A549 (cell line): ENCODE results near the gene TTLL13. TPM values are rescaled to one million over a fixed set of nuclear protein-coding genes. Genes with fewer than 3 reads are reported as not detected.

Experiments used
- ATAC-seq, 2 experiments: fragments of 200-7000 bp in 1 of 2; fragments of >200 bp in 1 of 2; cut with Nextera tagmentation in 1 of 2; cut with Tn5 transposase in 1 of 2; 3 replicates each; pipeline versions ENCODE4 v1.8.0 to v1.9.1; 2018 to 2020; ENCODE audit warnings: mild to moderate bottlenecking in 1 of 2, moderate library complexity in 1 of 2
- CTCF ChIA-PET: fragments of 300-600 bp; sonication (Branson Sonifier 250); formaldehyde crosslinking; extraction: SDS; loops from one replicate; lab custom pipeline; 2021; ENCODE audit warnings: antibody characterized with exemption, inconsistent platforms; lab: Yijun Ruan, JAX
- POLR2A ChIA-PET: fragments of 350-600 bp; formaldehyde crosslinking; extraction: SDS; loops from one replicate; lab custom pipeline; 2021; ENCODE audit warnings: antibody characterized with exemption, inconsistent platforms; lab: Yijun Ruan, JAX
- DNase-seq, 2 experiments: peaks; one replicate each; pipeline versions ENCODE4 v3.0.0 to v3.0.0-alpha.2; 2011 to 2016; ENCODE audit warnings: low read depth in 1 of 2, low spot score in 1 of 2
- FAIRE-seq: peaks from 2 replicates; lab custom pipeline; 2011; peaks lifted over from hg19 to GRCh38; lab: Jason Lieb, UNC
- H3K27ac ChIP-seq, 2 experiments: fragments of >200 bp; sonication (Bioruptor Twin); formaldehyde crosslinking; 3 replicates each; pipeline ENCODE4 v1.5.1; 2016 to 2017
- H3K4me1 ChIP-seq: fragments of >200 bp; sonication (Bioruptor Twin); formaldehyde crosslinking; 3 replicates; pipeline ENCODE4 v1.6.1; 2016
- H3K4me2 ChIP-seq: fragments of >200 bp; sonication (Bioruptor Twin); formaldehyde crosslinking; 3 replicates; pipeline ENCODE4 v1.6.1; 2016
- H3K4me3 ChIP-seq: fragments of >200 bp; sonication (Bioruptor Twin); formaldehyde crosslinking; 3 replicates; pipeline ENCODE4 v1.5.1; 2016
- H3K9me3 ChIP-seq: fragments of >200 bp; sonication (Bioruptor Twin); formaldehyde crosslinking; 3 replicates; pipeline ENCODE4 v1.6.1; 2016
- BCL3 ChIP-seq: fragments of >200 bp; sonication (Bioruptor Twin); formaldehyde crosslinking; IDR thresholded peaks from 3 replicates; pipeline ENCODE4 v1.6.1; 2016
- BHLHE40 ChIP-seq: IDR thresholded peaks from 2 replicates; pipeline ENCODE4 v1.6.1; 2012; ENCODE audit warnings: low read depth, low read length, inconsistent platforms
- CBX2 ChIP-seq: fragments of 200-600 bp; sonication (generic); IDR thresholded peaks from 2 replicates; pipeline ENCODE4 v1.6.1; 2016; ENCODE audit warnings: low read depth, mild to moderate bottlenecking, borderline replicate concordance
- CHD2 ChIP-seq: fragments of 150-350 bp; IDR thresholded peaks from 2 replicates; pipeline ENCODE4 v1.6.1; 2014; ENCODE audit warnings: low read length; ENCODE audit not compliant: partially characterized antibody
- CTCF ChIP-seq: fragments of >200 bp; sonication (Bioruptor Twin); formaldehyde crosslinking; IDR thresholded peaks from 3 replicates; pipeline ENCODE4 v1.5.1; 2016
- FOSB ChIP-seq: fragments of 250-450 bp; sonication (Bioruptor Pico); IDR thresholded peaks from 2 replicates; pipeline ENCODE4 v1.5.0; 2020; ENCODE audit warnings: mild to moderate bottlenecking, moderate library complexity
- GATA3 ChIP-seq: IDR thresholded peaks from 2 replicates; pipeline ENCODE4 v1.6.1; 2012; ENCODE audit warnings: borderline replicate concordance
- HEYL ChIP-seq: fragments of 250-450 bp; sonication (Bioruptor Pico); IDR thresholded peaks from 2 replicates; pipeline ENCODE4 v1.8.0; 2021; ENCODE audit warnings: mild to moderate bottlenecking, moderate library complexity
- HMGXB4 ChIP-seq: fragments of 250-450 bp; sonication (Bioruptor Pico); IDR thresholded peaks from 2 replicates; pipeline ENCODE4 v1.5.0; 2021; ENCODE audit warnings: mild to moderate bottlenecking, moderate library complexity, borderline replicate concordance
- HOXB13 ChIP-seq: fragments of 250-450 bp; sonication (Bioruptor Pico); IDR thresholded peaks from 2 replicates; pipeline ENCODE4 v1.5.0; 2020; ENCODE audit warnings: low read depth, mild to moderate bottlenecking, moderate library complexity
- JUNB ChIP-seq: fragments of >200 bp; sonication (Bioruptor Twin); formaldehyde crosslinking; IDR thresholded peaks from 2 replicates; pipeline ENCODE4 v1.6.1; 2016
- KDM1A ChIP-seq: fragments of 200-600 bp; sonication (generic); IDR thresholded peaks from 2 replicates; pipeline ENCODE4 v1.6.1; 2016; ENCODE audit warnings: low read depth, mild to moderate bottlenecking
- KDM5A ChIP-seq: fragments of 200-600 bp; sonication (generic); IDR thresholded peaks from 2 replicates; pipeline ENCODE4 v1.6.1; 2016; ENCODE audit warnings: antibody characterized with exemption, mild to moderate bottlenecking
- MAFK ChIP-seq: fragments of 450-650 bp; IDR thresholded peaks from 2 replicates; pipeline ENCODE4 v1.6.1; 2014; ENCODE audit not compliant: partially characterized antibody
- MAX ChIP-seq: IDR thresholded peaks from 2 replicates; pipeline ENCODE4 v1.6.1; 2012
- NFE2L2 ChIP-seq: fragments of 150-350 bp; conservative IDR thresholded peaks from 2 replicates; pipeline ENCODE4 v1.6.1; 2014; ENCODE audit warnings: low read length
- POLR2AphosphoS2 ChIP-seq: conservative IDR thresholded peaks from 2 replicates; pipeline ENCODE4 v1.6.1; 2012; ENCODE audit warnings: low read length, improper control_type of control experiment, inconsistent platforms
- RARB ChIP-seq: fragments of 250-450 bp; sonication (Bioruptor Pico); IDR thresholded peaks from 2 replicates; pipeline ENCODE4 v1.8.0; 2021; ENCODE audit warnings: mild to moderate bottlenecking, moderate library complexity
- RFX5 ChIP-seq: fragments of 450-650 bp; IDR thresholded peaks from 2 replicates; pipeline ENCODE4 v1.7.1; 2014; ENCODE audit warnings: antibody characterized with exemption, mild to moderate bottlenecking, moderate library complexity
- SMC3 ChIP-seq: fragments of >200 bp; sonication (Bioruptor Twin); formaldehyde crosslinking; IDR thresholded peaks from 3 replicates; pipeline ENCODE4 v1.6.1; 2018; ENCODE audit warnings: inconsistent platforms
- TP53 ChIP-seq: fragments of 250-450 bp; sonication (Bioruptor Pico); IDR thresholded peaks from 2 replicates; pipeline ENCODE4 v1.5.0; 2021; ENCODE audit warnings: mild to moderate bottlenecking, moderate library complexity
- ZC3H11A ChIP-seq: fragments of 450-650 bp; IDR thresholded peaks from 2 replicates; pipeline ENCODE4 v1.6.1; 2014; ENCODE audit warnings: antibody characterized with exemption, mild to moderate bottlenecking
- ZFP36 ChIP-seq: fragments of 450-650 bp; IDR thresholded peaks from 2 replicates; pipeline ENCODE4 v1.6.1; 2014; ENCODE audit warnings: borderline replicate concordance; ENCODE audit not compliant: partially characterized antibody
- ZNF302 ChIP-seq: fragments of 250-450 bp; sonication (Bioruptor Pico); IDR thresholded peaks from 2 replicates; pipeline ENCODE4 v1.9.0; 2021; ENCODE audit warnings: inconsistent platforms, mild to moderate bottlenecking, moderate library complexity
- ZSCAN20 ChIP-seq: fragments of 250-450 bp; sonication (Bioruptor Pico); IDR thresholded peaks from 2 replicates; pipeline ENCODE4 v1.8.0; 2022; ENCODE audit warnings: mild to moderate bottlenecking, moderate library complexity
- WGBS: methylation state at CpG from one replicate; pipeline ENCODE4 v1.1.6; 2017; ENCODE audit errors: missing lambda C conversion rate; 5-methylcytosine and 5-hydroxymethylcytosine counted together
- polyA plus RNA-seq, 4 experiments: library from polyadenylated mRNA; depleted of rRNA in 3 of 4; stranded (reverse); fragments of >200 nt; fragmentation: RNase III in 1 of 4; extraction: RNeasy Plus Mini Kit Qiagen cat#74134 plus additional on column Dnase treatment in 1 of 4; gene quantifications; 2 replicates in 3 of 4; 3 replicates in 1 of 4; pipeline ENCODE4 v1.2.3, GENCODE V29; 2011 to 2017
- TF ChIP-seq, protein P1 (sequence below): fragments of 200-600 bp; sonication (generic); IDR thresholded peaks from 2 replicates; pipeline ENCODE4 v1.6.1; 2016; ENCODE audit warnings: antibody characterized with exemption, mild to moderate bottlenecking, moderate library complexity

The TTLL13 gene
- polyA plus RNA-seq, 2 of the 4 experiments (the other 2 are of a cell fraction) = 0.17 to 0.61 TPM

DNA sequence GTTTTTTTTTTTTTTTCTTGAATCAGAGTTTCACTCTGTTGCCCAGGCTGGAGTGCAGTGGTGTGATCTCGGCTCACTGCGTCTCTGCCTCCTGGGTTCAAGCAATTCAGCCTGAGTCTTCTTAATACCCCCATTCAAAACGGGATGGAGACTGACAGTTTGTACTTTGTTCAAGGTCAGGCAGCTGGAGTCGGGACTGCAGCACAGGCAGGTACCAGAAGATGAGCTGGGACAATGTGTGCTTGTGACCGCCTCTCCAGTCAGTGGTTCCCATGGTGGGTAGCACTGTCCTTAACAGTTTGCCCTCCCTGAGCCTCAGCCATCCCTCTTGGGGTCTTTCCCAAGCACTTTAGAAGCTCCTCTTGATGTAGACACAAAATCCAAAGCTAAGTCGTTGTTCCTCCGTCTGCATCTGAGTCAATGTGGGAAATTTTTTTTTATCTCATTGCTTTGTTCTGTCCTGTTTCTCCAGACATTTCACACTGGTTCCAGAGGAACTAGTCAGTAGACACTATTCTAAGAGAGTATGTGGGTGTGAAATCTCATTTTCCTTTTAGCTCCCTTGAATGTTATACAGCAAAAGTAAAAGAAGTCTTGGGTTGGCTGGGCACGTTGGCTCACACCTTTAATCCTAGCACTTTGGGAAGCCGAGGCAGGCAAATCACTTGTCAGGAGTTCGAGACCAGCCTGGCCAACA is 5.3 kb upstream of the TTLL13 start:
- Histone ChIP-seq H3K9me3 (no peaks in the 10 kb centered on the region), H3K4me2 (no peak overlapping the region), H3K27ac (no peak overlapping the region), H3K4me3 (no peak overlapping the region), H3K4me1 (peaks cover 5% of the 10 kb centered on the region; the same call in 2 of the 3 replicates)
- ChIA-PET POLR2A (interaction anchor here (2.4 kb wide), 1 partner anchor 10 kb away, joined by 10 read pairs; the partner anchor contains the start of genes CIB1 and GDPGP1), CTCF (interaction anchor here (0.6 to 4.0 kb wide), 7 partner anchors 7 to 197 kb away, joined by 3 to 20 read pairs (median 6); partner anchors contain the start of genes CIB1, GDPGP1 and TTLL13)
- no peak for FAIRE-seq
- ATAC-seq = no peak
- WGBS = 81% methylated on average over 10 of the region's 10 CpGs
- TF ChIP-seq KDM5A (no peak), ZC3H11A (no peak), GATA3 (no peak), RARB (no peak), FOSB (CRISPR knock-in tag) (no peak), MAFK (no peak), SMC3 (no peak), MAX (no peak), CBX2 (no peak), ZSCAN20 (CRISPR knock-in tag) (no peak), POLR2AphosphoS2 (no peak), TP53 (no peak), BCL3 (no peak), JUNB (no peak), ZFP36 (no peak), BHLHE40 (no peak), RFX5 (no peak)
- no peak for DNase-seq

GRCh38 chr15:90248789-90249202 is 560 bp upstream of the TTLL13 start:
- no peaks in the 10 kb centered on the region for H3K9me3 ChIP-seq
- CTCF ChIA-PET = interaction anchor here (0.6 to 4.6 kb wide), 16 partner anchors 7 to 637 kb away, joined by 3 to 20 read pairs (median 6); partner anchors contain the start of genes AP3S2, CIB1 and GDPGP1
- H3K4me2 ChIP-seq = peak overlapping the region; percentile 98
- H3K27ac ChIP-seq = peak overlapping the region; percentile 83 to 86
- DNase-seq (no peak), ATAC-seq (peak; percentile 31 to 35; a peak in 3 of 6 replicates), FAIRE-seq (no peak)
- H3K4me1 ChIP-seq = peaks cover 12% of the 10 kb centered on the region
- POLR2A ChIA-PET = interaction anchor here (0.6 to 2.4 kb wide), 11 partner anchors 11 to 146 kb away, joined by 3 to 24 read pairs (median 9); partner anchors contain the start of genes CIB1, GDPGP1, IDH2 and IQGAP1
- 89% methylated on average over 5 of the region's 6 CpGs for WGBS
- peak overlapping the region; percentile 69 for H3K4me3 ChIP-seq
- TF ChIP-seq HEYL (CRISPR knock-in tag) = no peak
- TF ChIP-seq GATA3 = no peak
- TF ChIP-seq CTCF = no peak
- TF ChIP-seq, protein P1, sequence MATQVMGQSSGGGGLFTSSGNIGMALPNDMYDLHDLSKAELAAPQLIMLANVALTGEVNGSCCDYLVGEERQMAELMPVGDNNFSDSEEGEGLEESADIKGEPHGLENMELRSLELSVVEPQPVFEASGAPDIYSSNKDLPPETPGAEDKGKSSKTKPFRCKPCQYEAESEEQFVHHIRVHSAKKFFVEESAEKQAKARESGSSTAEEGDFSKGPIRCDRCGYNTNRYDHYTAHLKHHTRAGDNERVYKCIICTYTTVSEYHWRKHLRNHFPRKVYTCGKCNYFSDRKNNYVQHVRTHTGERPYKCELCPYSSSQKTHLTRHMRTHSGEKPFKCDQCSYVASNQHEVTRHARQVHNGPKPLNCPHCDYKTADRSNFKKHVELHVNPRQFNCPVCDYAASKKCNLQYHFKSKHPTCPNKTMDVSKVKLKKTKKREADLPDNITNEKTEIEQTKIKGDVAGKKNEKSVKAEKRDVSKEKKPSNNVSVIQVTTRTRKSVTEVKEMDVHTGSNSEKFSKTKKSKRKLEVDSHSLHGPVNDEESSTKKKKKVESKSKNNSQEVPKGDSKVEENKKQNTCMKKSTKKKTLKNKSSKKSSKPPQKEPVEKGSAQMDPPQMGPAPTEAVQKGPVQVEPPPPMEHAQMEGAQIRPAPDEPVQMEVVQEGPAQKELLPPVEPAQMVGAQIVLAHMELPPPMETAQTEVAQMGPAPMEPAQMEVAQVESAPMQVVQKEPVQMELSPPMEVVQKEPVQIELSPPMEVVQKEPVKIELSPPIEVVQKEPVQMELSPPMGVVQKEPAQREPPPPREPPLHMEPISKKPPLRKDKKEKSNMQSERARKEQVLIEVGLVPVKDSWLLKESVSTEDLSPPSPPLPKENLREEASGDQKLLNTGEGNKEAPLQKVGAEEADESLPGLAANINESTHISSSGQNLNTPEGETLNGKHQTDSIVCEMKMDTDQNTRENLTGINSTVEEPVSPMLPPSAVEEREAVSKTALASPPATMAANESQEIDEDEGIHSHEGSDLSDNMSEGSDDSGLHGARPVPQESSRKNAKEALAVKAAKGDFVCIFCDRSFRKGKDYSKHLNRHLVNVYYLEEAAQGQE = no peak
- TF ChIP-seq BCL3 = no peak; the same call in 2 of the 3 replicates
- TF ChIP-seq NFE2L2 = no peak
- TF ChIP-seq ZNF302 (CRISPR knock-in tag) = no peak
- TF ChIP-seq CHD2 = no peak
- no peak for TF ChIP-seq KDM1A
- TF ChIP-seq MAX = no peak
- no peak for TF ChIP-seq HMGXB4
- TF ChIP-seq HOXB13 (CRISPR knock-in tag) = no peak
- no peak for TF ChIP-seq RFX5
- no peak for TF ChIP-seq JUNB
